GM12878 (cell line): ENCODE data around the gene NEAT1. TPM values are rescaled to one million over a fixed set of nuclear protein-coding genes. Genes with fewer than 3 reads are reported as not detected.

ENCODE experiments used
- BCL11A ChIP-seq: IDR thresholded peaks from 2 replicates; pipeline ENCODE4 v1.6.1; 2011; ENCODE audit warnings: low read depth, low read length
- CTCF ChIP-seq, 3 experiments: IDR thresholded peaks in 2 of 3; conservative IDR thresholded peaks in 1 of 3; 2 replicates each; pipeline ENCODE4 v1.5.1; 2011; ENCODE audit warnings: low read depth in 3 of 3, low read length in 3 of 3, mild to moderate bottlenecking in 3 of 3, control low read depth in 2 of 3, moderate library complexity in 2 of 3, inconsistent platforms in 1 of 3, mixed read lengths in 1 of 3; ENCODE audit not compliant: control insufficient read depth in 2 of 3, insufficient read depth in 1 of 3; ENCODE audit errors: extremely low read depth in 1 of 3
- CUX1 ChIP-seq: IDR thresholded peaks from 2 replicates; pipeline ENCODE4 v1.6.1; 2012; ENCODE audit warnings: improper control_type of control experiment, low read depth, low read length; ENCODE audit not compliant: insufficient replicate concordance
- ESRRA ChIP-seq: IDR thresholded peaks from 2 replicates; pipeline ENCODE4 v1.6.1; 2012; ENCODE audit warnings: mild to moderate bottlenecking, low read length, improper control_type of control experiment
- LARP7 ChIP-seq: fragments of 450-650 bp; IDR thresholded peaks from 2 replicates; pipeline ENCODE4 v1.6.1; 2017; ENCODE audit warnings: mild to moderate bottlenecking
- MEF2A ChIP-seq: IDR thresholded peaks from 2 replicates; pipeline ENCODE4 v1.6.1; 2011; ENCODE audit warnings: low read depth, mild to moderate bottlenecking, low read length, moderate library complexity; ENCODE audit not compliant: insufficient read depth
- NRF1 ChIP-seq: conservative IDR thresholded peaks from 2 replicates; pipeline ENCODE4 v1.6.1; 2011; ENCODE audit warnings: mild to moderate bottlenecking, low read depth, low read length, improper control_type of control experiment
- PML ChIP-seq: IDR thresholded peaks from 2 replicates; pipeline ENCODE4 v1.6.1; 2012; ENCODE audit warnings: low read length, inconsistent platforms
- RB1 ChIP-seq: fragments of 450-650 bp; formaldehyde crosslinking; IDR thresholded peaks from 2 replicates; pipeline ENCODE4 v1.6.1; 2017; ENCODE audit warnings: mild to moderate bottlenecking, borderline replicate concordance
- RCOR1 ChIP-seq: conservative IDR thresholded peaks from 2 replicates; pipeline ENCODE4 v1.6.1; 2012; ENCODE audit warnings: low read depth, low read length, improper control_type of control experiment
- SMAD5 ChIP-seq: IDR thresholded peaks from 2 replicates; pipeline ENCODE4 v1.6.1; 2016; ENCODE audit warnings: antibody characterized with exemption, low read depth
- STAT3 ChIP-seq: IDR thresholded peaks from 2 replicates; pipeline ENCODE4 v1.6.1; 2011; ENCODE audit warnings: low read depth, low read length, improper control_type of control experiment
- TBL1XR1 ChIP-seq: IDR thresholded peaks from 2 replicates; pipeline ENCODE4 v1.6.1; 2012; ENCODE audit warnings: low read depth, low read length, improper control_type of control experiment
- TCF12 ChIP-seq: IDR thresholded peaks from 2 replicates; pipeline ENCODE4 v1.6.1; 2011; ENCODE audit warnings: low read depth, mild to moderate bottlenecking, low read length
- WRNIP1 ChIP-seq: IDR thresholded peaks from 2 replicates; pipeline ENCODE4 v1.6.1; 2011; ENCODE audit warnings: low read depth, low read length, improper control_type of control experiment, borderline replicate concordance
- ZBED1 ChIP-seq: IDR thresholded peaks from 2 replicates; pipeline ENCODE4 v1.6.1; 2016; ENCODE audit warnings: borderline replicate concordance
- ZNF217 ChIP-seq: fragments of 450-650 bp; IDR thresholded peaks from 2 replicates; pipeline ENCODE4 v1.6.1; 2017; ENCODE audit warnings: antibody characterized with exemption, mild to moderate bottlenecking
- ZNF592 ChIP-seq: fragments of 450-650 bp; IDR thresholded peaks from 2 replicates; pipeline ENCODE4 v1.6.1; 2017; ENCODE audit warnings: mild to moderate bottlenecking, moderate library complexity
- polyA plus RNA-seq, 11 experiments: library from polyadenylated mRNA; depleted of rRNA in 4 of 11; unstranded in 6 of 11; stranded (reverse) in 5 of 11; fragments of >200 nt; fragmentation: Nextera tagmentation in 4 of 11; fragmentation: Illumina TruSeq in 1 of 11; extraction: Ambion mirVana in 4 of 11; extraction: Trizol in 1 of 11; gene quantifications; 1 replicate in 1 of 11; 2 replicates in 10 of 11; pipeline versions ENCODE4 v1.2.1 to v1.2.3, GENCODE V29; 2011 to 2016; ENCODE audit warnings: inconsistent platforms in 2 of 11, missing spikeins in 2 of 11, low read depth in 1 of 11
- total RNA-seq, 4 experiments: library from RNA; depleted of rRNA in 3 of 4; stranded (reverse); fragments of >200 nt in 3 of 4; fragmentation: Illumina TruSeq in 1 of 4; extraction: Trizol in 1 of 4; gene quantifications; 2 replicates each; pipeline versions ENCODE4 v1.2.1 to v1.2.3, GENCODE V29; 2013 to 2021

Gene NEAT1
- total and polyA plus RNA-seq, 10 of the 15 experiments (the other 5 are each of a cell fraction or from before 2014, with no cell fraction given) = 13.6 to 328 (median 69.4) TPM

GRCh38 chr11:65420979-65421793, 1.4 kb upstream of the NEAT1 start (continued):
- TF ChIP-seq PML = no peak
- no peak for TF ChIP-seq CTCF (IDR thresholded peaks at IDR 0.05 in 2 of 3, conservative IDR thresholded peaks at IDR 0.05 in 1 of 3; ENCODE audit: control insufficient read depth in 2 of 3, extremely low read depth in 1 of 3, insufficient read depth in 1 of 3, low read depth in 3 of 3, low read length in 3 of 3)
- TF ChIP-seq BCL11A = peak; percentile 38; the same call in 1 of the 2 replicates
- TF ChIP-seq WRNIP1 = peak; percentile 16; the same call in 1 of the 2 replicates
- TF ChIP-seq RB1 = no peak; the same call in 1 of the 2 replicates
- TF ChIP-seq STAT3 = peak; percentile 91; the same call in 1 of the 2 replicates
- TF ChIP-seq MEF2A = no peak
- no peak for TF ChIP-seq ZNF217
- TF ChIP-seq TCF12 = peak; percentile 53; the same call in 1 of the 2 replicates
- 0 out of 2 replicates have a peak, but pooled peaks have one; percentile 45 for TF ChIP-seq TBL1XR1
- no peak for TF ChIP-seq NRF1
- TF ChIP-seq RCOR1 = 0 out of 2 replicates have a peak, but pooled peaks have one; percentile 17
- TF ChIP-seq ESRRA = no peak
- TF ChIP-seq LARP7 = 0 out of 2 replicates have a peak, but pooled peaks have one; percentile 18
- TF ChIP-seq ZBED1 = no peak
- TF ChIP-seq CUX1 = no peak
- TF ChIP-seq ZNF592 = 0 out of 2 replicates have a peak, but pooled peaks have one; percentile 30
- 0 out of 2 replicates have a peak, but pooled peaks have one; percentile 19 for TF ChIP-seq SMAD5
